SU-DHL-6 (cell line): ENCODE data around the gene ART1.

Source experiments
- H2AFZ ChIP-seq: fragments of 200-600 bp; sonication (generic); 2 replicates; pipeline ENCODE4 v1.6.1; 2014; ENCODE audit warnings: low read depth, mild to moderate bottlenecking, moderate library complexity, mixed read lengths, antibody characterized with exemption, low read length; ENCODE audit not compliant: severe bottlenecking
- H3F3A ChIP-seq: fragments of 200-600 bp; shearing (Covaris generic); 2 replicates; pipeline ENCODE4 v1.6.0; 2016; ENCODE audit warnings: antibody characterized with exemption, mild to moderate bottlenecking; ENCODE audit not compliant: insufficient read depth
- H3K27ac ChIP-seq: fragments of 200-600 bp; sonication (generic); 2 replicates; pipeline ENCODE4 v1.5.1; 2016; ENCODE audit warnings: low read depth, mild to moderate bottlenecking, low read length, moderate library complexity, mixed read lengths
- H3K27me3 ChIP-seq: fragments of 200-600 bp; sonication (generic), shearing (Covaris generic); 2 replicates; pipeline ENCODE4 v1.6.0; 2014; ENCODE audit warnings: mild to moderate bottlenecking, low read length
- H3K36me3 ChIP-seq: fragments of 200-600 bp; sonication (generic); 2 replicates; pipeline ENCODE4 v1.6.1; 2014; ENCODE audit warnings: mild to moderate bottlenecking, low read length, mixed read lengths
- H3K4me2 ChIP-seq: fragments of 300-600, 200-600 bp; shearing (Covaris generic), sonication (generic); 2 replicates; pipeline ENCODE4 v1.6.0; 2014; ENCODE audit warnings: low read length, low read depth, mild to moderate bottlenecking; ENCODE audit not compliant: poor library complexity, severe bottlenecking
- H3K4me3 ChIP-seq: fragments of 200-600 bp; sonication (generic); 2 replicates; pipeline ENCODE4 v1.5.1; 2014; ENCODE audit warnings: antibody characterized with exemption, low read length, mild to moderate bottlenecking, mixed read lengths; ENCODE audit not compliant: insufficient read depth, poor library complexity, severe bottlenecking
- H3K79me2 ChIP-seq: fragments of 200-600 bp; sonication (generic); 2 replicates; pipeline ENCODE4 v1.6.1; 2014; ENCODE audit warnings: mild to moderate bottlenecking, low read length, moderate library complexity; ENCODE audit not compliant: insufficient read depth
- H3K9ac ChIP-seq: fragments of 200-600 bp; sonication (generic); 2 replicates; pipeline ENCODE4 v1.7.0; 2014; ENCODE audit warnings: mild to moderate bottlenecking, low read length
- H3K9me2 ChIP-seq: fragments of 200-600 bp; sonication (generic); replicated peaks from 2 replicates; pipeline ENCODE4 v1.6.1; 2014; ENCODE audit warnings: low read length; ENCODE audit not compliant: insufficient read depth
- H3K9me3 ChIP-seq: fragments of 200-600 bp; sonication (generic); 2 replicates; pipeline ENCODE4 v1.6.1; 2014; ENCODE audit warnings: low read length, mixed read lengths; ENCODE audit not compliant: insufficient read depth
- H4K20me1 ChIP-seq: fragments of 200-600 bp; sonication (generic); 2 replicates; pipeline ENCODE4 v1.6.1; 2014; ENCODE audit warnings: low read depth, mild to moderate bottlenecking, antibody characterized with exemption, low read length, moderate library complexity, mixed read lengths
- EZH2phosphoT487 ChIP-seq: fragments of 200-600 bp; sonication (generic), shearing (Covaris generic); conservative IDR thresholded peaks from 2 replicates; pipeline ENCODE4 v1.6.1; 2018; ENCODE audit warnings: mild to moderate bottlenecking, antibody characterized with exemption, low read length, moderate library complexity, mixed read lengths
- TF ChIP-seq, protein P1 (sequence below): fragments of 200-600 bp; sonication (generic); IDR thresholded peaks from one replicate; pipeline ENCODE4 v1.5.1; 2017; ENCODE audit warnings: antibody characterized with exemption, mild to moderate bottlenecking, low read length, moderate library complexity; ENCODE audit not compliant: insufficient read depth, poor library complexity, severe bottlenecking

The ART1 gene

DNA sequence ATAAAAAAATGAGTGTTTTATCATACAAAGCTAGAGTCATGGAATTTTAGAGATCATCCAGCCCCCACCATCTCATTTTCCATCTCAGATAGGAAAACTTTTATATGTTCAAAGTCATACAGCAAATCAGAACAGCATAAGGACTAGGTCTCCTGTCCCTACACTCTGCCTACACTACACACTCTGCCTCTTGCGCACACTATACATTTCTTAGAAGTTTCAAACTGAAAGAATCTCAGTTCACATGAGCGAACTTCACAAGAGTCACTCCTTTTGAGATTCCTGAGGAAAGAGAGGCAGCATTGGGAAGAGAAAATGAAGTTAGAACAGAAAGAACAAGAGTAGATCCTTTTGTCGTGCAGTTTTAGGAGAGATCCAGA lies 39.7 kb upstream of the ART1 start:
- TF ChIP-seq, protein P1, sequence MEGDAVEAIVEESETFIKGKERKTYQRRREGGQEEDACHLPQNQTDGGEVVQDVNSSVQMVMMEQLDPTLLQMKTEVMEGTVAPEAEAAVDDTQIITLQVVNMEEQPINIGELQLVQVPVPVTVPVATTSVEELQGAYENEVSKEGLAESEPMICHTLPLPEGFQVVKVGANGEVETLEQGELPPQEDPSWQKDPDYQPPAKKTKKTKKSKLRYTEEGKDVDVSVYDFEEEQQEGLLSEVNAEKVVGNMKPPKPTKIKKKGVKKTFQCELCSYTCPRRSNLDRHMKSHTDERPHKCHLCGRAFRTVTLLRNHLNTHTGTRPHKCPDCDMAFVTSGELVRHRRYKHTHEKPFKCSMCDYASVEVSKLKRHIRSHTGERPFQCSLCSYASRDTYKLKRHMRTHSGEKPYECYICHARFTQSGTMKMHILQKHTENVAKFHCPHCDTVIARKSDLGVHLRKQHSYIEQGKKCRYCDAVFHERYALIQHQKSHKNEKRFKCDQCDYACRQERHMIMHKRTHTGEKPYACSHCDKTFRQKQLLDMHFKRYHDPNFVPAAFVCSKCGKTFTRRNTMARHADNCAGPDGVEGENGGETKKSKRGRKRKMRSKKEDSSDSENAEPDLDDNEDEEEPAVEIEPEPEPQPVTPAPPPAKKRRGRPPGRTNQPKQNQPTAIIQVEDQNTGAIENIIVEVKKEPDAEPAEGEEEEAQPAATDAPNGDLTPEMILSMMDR = no peak
- no peak for TF ChIP-seq EZH2phosphoT487
- no peak overlapping the region for H3K9ac ChIP-seq
- no peaks in the 10 kb centered on the region for H3K9me3 ChIP-seq
- H3K27ac ChIP-seq = no peak overlapping the region
- no peaks in the 10 kb centered on the region for H3F3A ChIP-seq
- no peak overlapping the region for H2AFZ ChIP-seq
- H3K36me3 ChIP-seq = no peaks in the 10 kb centered on the region
- no peaks in the 10 kb centered on the region for H3K79me2 ChIP-seq
- H3K4me2 ChIP-seq = no peak overlapping the region
- H3K27me3 ChIP-seq = no peaks in the 10 kb centered on the region
- H4K20me1 ChIP-seq = no peaks in the 10 kb centered on the region
- H3K4me3 ChIP-seq = no peak overlapping the region
- H3K9me2 ChIP-seq = no peaks in the 10 kb centered on the region

DNA sequence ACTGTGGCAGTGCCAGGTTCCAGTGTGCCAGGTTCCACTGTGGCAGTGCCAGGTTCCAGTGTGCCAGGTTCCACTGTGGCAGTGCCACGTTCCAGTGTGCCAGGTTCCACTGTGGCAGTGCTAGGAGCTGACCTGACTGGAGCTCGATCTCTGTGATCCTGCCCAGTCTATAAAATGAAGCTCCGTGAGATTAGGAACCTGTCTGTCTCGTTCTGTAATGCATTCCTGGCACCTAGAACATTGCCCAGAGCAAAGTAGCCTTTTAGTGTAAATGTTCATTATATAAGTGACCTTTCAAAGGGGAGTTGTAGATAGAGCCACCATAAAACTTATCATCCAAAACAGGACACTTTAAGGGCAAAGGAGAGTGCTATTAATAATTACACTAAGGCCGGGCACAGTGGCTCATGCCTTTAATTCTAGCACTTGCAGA lies 39.1 kb upstream of the ART1 start:
- Histone ChIP-seq H3K36me3 (no peaks in the 10 kb centered on the region), H3K9ac (no peak overlapping the region), H3K27me3 (no peaks in the 10 kb centered on the region), H3K9me3 (no peaks in the 10 kb centered on the region), H3K4me3 (no peak overlapping the region), H3K79me2 (no peaks in the 10 kb centered on the region), H3K27ac (no peak overlapping the region), H4K20me1 (no peaks in the 10 kb centered on the region), H3F3A (no peaks in the 10 kb centered on the region), H2AFZ (no peak overlapping the region), H3K4me2 (no peak overlapping the region), H3K9me2 (no peaks in the 10 kb centered on the region)
- TF ChIP-seq EZH2phosphoT487 = no peak
- TF ChIP-seq, protein P1 = no peak

DNA sequence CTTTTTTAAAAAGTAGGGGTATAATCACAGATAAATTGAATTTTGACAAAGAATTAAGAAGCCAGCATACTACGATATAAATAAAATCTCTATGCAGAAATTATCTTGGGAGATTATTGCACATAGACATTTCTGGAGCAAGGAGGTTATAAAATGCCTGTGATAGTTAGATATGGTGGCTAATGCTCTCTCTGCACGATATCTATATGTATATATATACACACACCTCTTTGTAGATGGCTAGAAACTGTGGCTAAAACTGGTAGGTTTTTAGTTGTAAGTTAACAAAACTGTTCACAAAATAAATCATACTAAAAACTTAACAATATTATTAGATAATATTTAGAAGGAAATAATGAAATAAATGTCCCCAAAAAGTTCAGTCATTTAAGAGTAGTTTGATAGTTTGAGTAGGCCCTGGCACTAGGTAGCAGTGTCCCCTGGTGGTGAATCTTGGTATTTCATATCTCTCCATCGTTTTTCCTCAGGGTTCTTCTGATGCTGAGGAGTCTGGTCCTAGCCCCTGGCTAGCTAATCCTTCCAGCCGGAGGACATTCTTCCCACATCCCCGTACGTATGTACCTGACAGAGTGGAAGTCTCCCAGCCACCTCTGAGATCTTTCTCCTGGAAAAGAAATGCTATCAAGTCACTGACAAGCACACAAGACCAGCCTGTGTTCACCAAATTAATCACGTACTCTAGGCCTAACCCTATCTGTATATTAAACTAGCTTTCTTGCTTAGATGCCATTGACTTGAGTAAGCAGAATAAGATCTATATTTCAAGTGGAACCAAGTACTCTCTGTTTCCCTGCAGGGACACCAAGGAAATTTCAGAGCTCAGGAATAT lies 35.3 kb upstream of the ART1 start:
- Histone ChIP-seq H3K27ac (no peak overlapping the region), H3K9me2 (no peaks in the 10 kb centered on the region)
- TF ChIP-seq, protein P1 = peak; percentile 84
- no peak for TF ChIP-seq EZH2phosphoT487

More for the DNA sequence above, 35.3 kb upstream of the ART1 start:
- no peaks in the 10 kb centered on the region for H3F3A ChIP-seq
- no peaks in the 10 kb centered on the region for H4K20me1 ChIP-seq
- H2AFZ ChIP-seq = no peak overlapping the region
- no peaks in the 10 kb centered on the region for H3K79me2 ChIP-seq
- no peak overlapping the region for H3K9ac ChIP-seq
- H3K4me2 ChIP-seq = no peak overlapping the region
- H3K9me3 ChIP-seq = no peaks in the 10 kb centered on the region
- H3K36me3 ChIP-seq = no peaks in the 10 kb centered on the region
- no peaks in the 10 kb centered on the region for H3K27me3 ChIP-seq
- H3K4me3 ChIP-seq = no peak overlapping the region
